GM23338 (cell line): ENCODE data around the gene EXOC4. TPM values are rescaled to one million over a fixed set of nuclear protein-coding genes. Genes with fewer than 3 reads are reported as not detected.

Experiments
- ATAC-seq: fragments of 200-7000 bp; cut with Tn5 transposase; 3 replicates; pipeline ENCODE4 v1.9.1; 2020
- DNase-seq: peaks from one replicate; pipeline ENCODE4 v3.0.0-alpha.2; 2015; ENCODE audit warnings: low spot score
- H2AFZ ChIP-seq: fragments of 200-600 bp; sonication (generic); 2 replicates; pipeline ENCODE4 v1.8.0; 2016; ENCODE audit warnings: antibody characterized with exemption, mild to moderate bottlenecking, moderate library complexity
- H3F3A ChIP-seq: fragments of 200-600 bp; sonication (generic); replicated peaks from 2 replicates; pipeline ENCODE4 v1.8.0; 2017; ENCODE audit warnings: antibody characterized with exemption, mixed run types, low read depth
- H3K27ac ChIP-seq: fragments of 200-600 bp; sonication (generic); 2 replicates; pipeline ENCODE4 v1.6.1; 2016; ENCODE audit warnings: low read depth
- H3K27me3 ChIP-seq: fragments of 200-600 bp; sonication (generic); 2 replicates; pipeline ENCODE4 v1.8.0; 2016; ENCODE audit warnings: mild to moderate bottlenecking, mixed run types, moderate library complexity; ENCODE audit not compliant: insufficient read depth
- H3K36me3 ChIP-seq: fragments of 200-600 bp; sonication (generic); 2 replicates; pipeline ENCODE4 v1.8.0; 2016; ENCODE audit warnings: mild to moderate bottlenecking; ENCODE audit not compliant: insufficient read depth
- H3K4me1 ChIP-seq: fragments of 200-600 bp; sonication (generic); 2 replicates; pipeline ENCODE4 v1.8.0; 2016; ENCODE audit warnings: mild to moderate bottlenecking, moderate library complexity; ENCODE audit not compliant: insufficient read depth
- H3K4me2 ChIP-seq: fragments of 200-600 bp; sonication (generic); 2 replicates; pipeline ENCODE4 v1.7.1; 2017; ENCODE audit warnings: mixed run types
- H3K4me3 ChIP-seq: fragments of 200-600 bp; sonication (generic); 2 replicates; pipeline ENCODE4 v1.6.1; 2016; ENCODE audit warnings: mixed run types
- H3K79me2 ChIP-seq: fragments of 200-600 bp; sonication (generic); replicated peaks from 2 replicates; pipeline ENCODE4 v1.8.0; 2017; ENCODE audit warnings: mild to moderate bottlenecking; ENCODE audit not compliant: insufficient read depth
- H3K9me2 ChIP-seq: fragments of 200-600 bp; sonication (generic); 2 replicates; pipeline ENCODE4 v1.8.0; 2017; ENCODE audit not compliant: insufficient read depth
- H4K20me1 ChIP-seq: fragments of 200-600 bp; sonication (generic); replicated peaks from 2 replicates; pipeline ENCODE4 v1.8.0; 2017; ENCODE audit warnings: mild to moderate bottlenecking; ENCODE audit not compliant: insufficient read depth
- H3K27ac Mint-ChIP-seq: 2 replicates; pipeline ENCODE4 v1.8.0; 2020; ENCODE audit warnings: inconsistent platforms, mild to moderate bottlenecking, moderate library complexity, mixed read lengths
- H3K27me3 Mint-ChIP-seq: 3 replicates; pipeline ENCODE4 v1.8.0; 2022; ENCODE audit warnings: low read depth, mild to moderate bottlenecking, moderate library complexity, mixed read lengths, inconsistent platforms; ENCODE audit not compliant: insufficient read depth, poor library complexity
- H3K36me3 Mint-ChIP-seq: 3 replicates; pipeline ENCODE4 v1.8.0; 2021; ENCODE audit warnings: low read depth, mild to moderate bottlenecking, inconsistent platforms, moderate library complexity, mixed read lengths
- H3K4me1 Mint-ChIP-seq: 3 replicates; pipeline ENCODE4 v1.8.0; 2020; ENCODE audit warnings: mild to moderate bottlenecking, inconsistent platforms, mixed read lengths
- H3K4me3 Mint-ChIP-seq: 3 replicates; pipeline ENCODE4 v1.8.0; 2021; ENCODE audit warnings: moderate library complexity, mild to moderate bottlenecking, inconsistent platforms, mixed read lengths
- H3K9me3 Mint-ChIP-seq: 3 replicates; pipeline ENCODE4 v1.8.0; 2020; ENCODE audit warnings: moderate library complexity, mild to moderate bottlenecking, inconsistent platforms, mixed read lengths
- CREB1 ChIP-seq: fragments of 250-450 bp; sonication (Bioruptor Pico); IDR thresholded peaks from 2 replicates; pipeline ENCODE4 v1.5.0; 2020; ENCODE audit warnings: low read depth, mild to moderate bottlenecking, moderate library complexity
- EZH2 ChIP-seq: fragments of 200-600 bp; sonication (generic); IDR thresholded peaks from one replicate; pipeline ENCODE4 v1.8.0; 2017; ENCODE audit warnings: antibody characterized with exemption, mild to moderate bottlenecking, low read depth; ENCODE audit not compliant: unreplicated experiment
- JUNB ChIP-seq: IDR thresholded peaks from one replicate; pipeline ENCODE4 v1.6.1; 2016; ENCODE audit warnings: antibody characterized with exemption; ENCODE audit not compliant: unreplicated experiment
- POLR2AphosphoS5 ChIP-seq: IDR thresholded peaks from 2 replicates; pipeline ENCODE4 v1.6.1; 2016; ENCODE audit warnings: antibody characterized with exemption, low read depth
- ZNF331 ChIP-seq: fragments of 250-450 bp; sonication (Bioruptor Pico); IDR thresholded peaks from 2 replicates; pipeline ENCODE4 v1.5.0; 2020; ENCODE audit warnings: low read depth, mild to moderate bottlenecking, moderate library complexity
- ZNF462 ChIP-seq: fragments of 250-450 bp; sonication (Bioruptor Pico); IDR thresholded peaks from 2 replicates; pipeline ENCODE4 v1.5.0; 2020; ENCODE audit warnings: mild to moderate bottlenecking, moderate library complexity
- polyA plus RNA-seq: library from polyadenylated mRNA; unstranded; fragments of >200 nt; fragmentation: Nextera tagmentation; extraction: Ambion mirVana; gene quantifications from 2 replicates; pipeline ENCODE4 v1.2.1, GENCODE V29; 2016
- total RNA-seq: library from RNA; depleted of rRNA; stranded (reverse); fragments of >200 nt; shearing (Covaris generic); gene quantifications from 2 replicates; pipeline ENCODE4 v1.2.3, GENCODE V29; 2014
- TF ChIP-seq, protein P1 (sequence below): IDR thresholded peaks from 2 replicates; pipeline ENCODE4 v1.6.1; 2016; ENCODE audit warnings: antibody characterized with exemption
- TF ChIP-seq, protein P2 (sequence below), 2 experiments: fragments of 200-600 bp in 1 of 2; sonication (generic) in 1 of 2; conservative IDR thresholded peaks; 2 replicates each; pipeline versions ENCODE4 v1.5.1 to v1.6.1; 2016 to 2017; ENCODE audit warnings: antibody characterized with exemption in 2 of 2, low read depth in 2 of 2, mild to moderate bottlenecking in 2 of 2, moderate library complexity in 1 of 2

The EXOC4 gene
- total and polyA plus RNA-seq, 2 experiments from 2014 or later = 37.5 to 52.7 TPM

GRCh38 chr7:133513608-133514007, 260.7 kb downstream of the EXOC4 start:
- no peak for ATAC-seq
- no peak overlapping the region for H2AFZ ChIP-seq
- no peak overlapping the region for H3K4me3 Mint-ChIP-seq

More at GRCh38 chr7:133513608-133514007, 260.7 kb downstream of the EXOC4 start:
- H3K79me2 ChIP-seq = no peaks in the 10 kb centered on the region
- H3K27ac ChIP-seq = no peak overlapping the region
- H3K4me2 ChIP-seq = no peak overlapping the region
- no peaks in the 10 kb centered on the region for H3K27me3 ChIP-seq
- TF ChIP-seq, protein P1, sequence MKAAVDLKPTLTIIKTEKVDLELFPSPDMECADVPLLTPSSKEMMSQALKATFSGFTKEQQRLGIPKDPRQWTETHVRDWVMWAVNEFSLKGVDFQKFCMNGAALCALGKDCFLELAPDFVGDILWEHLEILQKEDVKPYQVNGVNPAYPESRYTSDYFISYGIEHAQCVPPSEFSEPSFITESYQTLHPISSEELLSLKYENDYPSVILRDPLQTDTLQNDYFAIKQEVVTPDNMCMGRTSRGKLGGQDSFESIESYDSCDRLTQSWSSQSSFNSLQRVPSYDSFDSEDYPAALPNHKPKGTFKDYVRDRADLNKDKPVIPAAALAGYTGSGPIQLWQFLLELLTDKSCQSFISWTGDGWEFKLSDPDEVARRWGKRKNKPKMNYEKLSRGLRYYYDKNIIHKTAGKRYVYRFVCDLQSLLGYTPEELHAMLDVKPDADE = no peak
- no peak for TF ChIP-seq EZH2
- TF ChIP-seq JUNB = no peak
- TF ChIP-seq CREB1 (CRISPR knock-in tag) = no peak
- no peak for TF ChIP-seq ZNF462 (CRISPR knock-in tag)
- TF ChIP-seq ZNF331 (CRISPR knock-in tag) = no peak
- no peak for TF ChIP-seq POLR2AphosphoS5
- TF ChIP-seq, protein P2, sequence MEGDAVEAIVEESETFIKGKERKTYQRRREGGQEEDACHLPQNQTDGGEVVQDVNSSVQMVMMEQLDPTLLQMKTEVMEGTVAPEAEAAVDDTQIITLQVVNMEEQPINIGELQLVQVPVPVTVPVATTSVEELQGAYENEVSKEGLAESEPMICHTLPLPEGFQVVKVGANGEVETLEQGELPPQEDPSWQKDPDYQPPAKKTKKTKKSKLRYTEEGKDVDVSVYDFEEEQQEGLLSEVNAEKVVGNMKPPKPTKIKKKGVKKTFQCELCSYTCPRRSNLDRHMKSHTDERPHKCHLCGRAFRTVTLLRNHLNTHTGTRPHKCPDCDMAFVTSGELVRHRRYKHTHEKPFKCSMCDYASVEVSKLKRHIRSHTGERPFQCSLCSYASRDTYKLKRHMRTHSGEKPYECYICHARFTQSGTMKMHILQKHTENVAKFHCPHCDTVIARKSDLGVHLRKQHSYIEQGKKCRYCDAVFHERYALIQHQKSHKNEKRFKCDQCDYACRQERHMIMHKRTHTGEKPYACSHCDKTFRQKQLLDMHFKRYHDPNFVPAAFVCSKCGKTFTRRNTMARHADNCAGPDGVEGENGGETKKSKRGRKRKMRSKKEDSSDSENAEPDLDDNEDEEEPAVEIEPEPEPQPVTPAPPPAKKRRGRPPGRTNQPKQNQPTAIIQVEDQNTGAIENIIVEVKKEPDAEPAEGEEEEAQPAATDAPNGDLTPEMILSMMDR (conservative IDR thresholded peaks at IDR 0.05; ENCODE audit: low read depth in 2 of 2) = no peak
- no peaks in the 10 kb centered on the region for H3K9me2 ChIP-seq
- no peak overlapping the region for H3K27ac Mint-ChIP-seq
- no peaks in the 10 kb centered on the region for H3K36me3 ChIP-seq
- no peak overlapping the region for H3K4me3 ChIP-seq
- H3K4me1 ChIP-seq = peaks cover under 1% of the 10 kb centered on the region
- DNase-seq = no peak
- H3F3A ChIP-seq = no peaks in the 10 kb centered on the region
- peaks cover 17% of the 10 kb centered on the region for H3K4me1 Mint-ChIP-seq
- H3K9me3 Mint-ChIP-seq = no peaks in the 10 kb centered on the region
- no peaks in the 10 kb centered on the region for H4K20me1 ChIP-seq
- H3K27me3 Mint-ChIP-seq = no peaks in the 10 kb centered on the region
- peaks cover 11% of the 10 kb centered on the region for H3K36me3 Mint-ChIP-seq
